Adipocyte (in vitro differentiated cells): Measurements from ENCODE around the gene KIF17.

Source experiments
- DNase-seq: peaks from one replicate; pipeline ENCODE4 v3.0.0-alpha.2; 2015; ENCODE audit warnings: low read depth
- H3K27me3 ChIP-seq: replicated peaks from 2 replicates; pipeline ENCODE4 v1.7.0; 2013; ENCODE audit warnings: mild to moderate bottlenecking, low read length, moderate library complexity; ENCODE audit not compliant: control insufficient read depth, insufficient read depth
- H3K36me3 ChIP-seq: 2 replicates; pipeline ENCODE4 v1.7.0; 2013; ENCODE audit warnings: low read length, mild to moderate bottlenecking, moderate library complexity; ENCODE audit not compliant: control insufficient read depth, insufficient read depth, severe bottlenecking
- H3K4me1 ChIP-seq: 2 replicates; pipeline ENCODE4 v1.7.0; 2013; ENCODE audit warnings: mild to moderate bottlenecking, low read length, moderate library complexity; ENCODE audit not compliant: control insufficient read depth, insufficient read depth
- H3K4me3 ChIP-seq: 2 replicates; pipeline ENCODE4 v1.7.0; 2013; ENCODE audit warnings: mild to moderate bottlenecking, low read length, moderate library complexity
- H3K9ac ChIP-seq: 2 replicates; pipeline ENCODE4 v1.7.0; 2013; ENCODE audit warnings: mild to moderate bottlenecking, low read length, moderate library complexity
- H3K9me3 ChIP-seq: 2 replicates; pipeline ENCODE4 v1.7.0; 2013; ENCODE audit warnings: mild to moderate bottlenecking, low read length, moderate library complexity; ENCODE audit not compliant: control insufficient read depth

KIF17 gene

DNA sequence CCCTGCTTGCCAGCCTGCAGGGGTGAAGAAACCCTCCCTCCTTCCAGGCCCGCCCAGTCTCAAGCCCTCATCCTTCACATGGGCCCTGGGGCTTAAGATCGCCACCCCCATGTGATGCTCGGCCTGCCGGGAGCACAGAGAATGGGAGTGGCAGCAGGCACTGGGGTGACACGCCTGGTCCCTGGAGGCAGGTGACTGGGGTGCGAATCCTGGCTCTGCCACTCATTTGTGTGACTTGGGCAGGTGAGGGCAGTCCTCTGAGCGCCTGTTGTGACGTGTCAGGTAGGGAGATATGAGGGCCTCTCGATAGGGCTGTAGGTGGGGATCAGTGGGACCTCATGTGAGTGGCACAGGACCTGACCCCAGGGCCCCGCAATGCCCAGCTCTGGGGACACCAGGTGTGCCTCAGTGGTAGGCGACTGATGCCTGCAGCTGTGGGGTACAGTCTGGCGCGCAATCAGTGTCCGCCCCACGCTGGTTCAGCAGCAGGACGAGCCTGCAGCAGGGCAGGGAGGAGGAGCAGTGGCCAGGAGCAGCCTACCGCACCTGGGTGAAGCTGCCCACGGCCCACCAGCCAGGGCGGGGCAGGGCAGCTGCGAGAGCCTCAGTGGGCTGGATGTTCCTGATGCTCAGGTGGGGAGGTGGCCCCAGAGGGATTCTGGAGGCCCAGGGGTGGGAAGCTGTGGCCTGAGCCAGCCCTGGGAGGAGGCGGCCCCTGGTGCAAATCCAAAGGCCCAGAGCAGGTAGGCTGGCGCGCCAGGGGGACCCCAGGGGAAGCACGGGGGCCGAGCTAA, 8.5 kb upstream of the KIF17 start:
- H3K36me3 ChIP-seq = no peaks in the 10 kb centered on the region
- no peak overlapping the region for H3K9ac ChIP-seq
- no peak for DNase-seq
- no peaks in the 10 kb centered on the region for H3K9me3 ChIP-seq
- no peaks in the 10 kb centered on the region for H3K4me1 ChIP-seq
- H3K4me3 ChIP-seq = no peak overlapping the region
- peaks cover 28% of the 10 kb centered on the region for H3K27me3 ChIP-seq

DNA sequence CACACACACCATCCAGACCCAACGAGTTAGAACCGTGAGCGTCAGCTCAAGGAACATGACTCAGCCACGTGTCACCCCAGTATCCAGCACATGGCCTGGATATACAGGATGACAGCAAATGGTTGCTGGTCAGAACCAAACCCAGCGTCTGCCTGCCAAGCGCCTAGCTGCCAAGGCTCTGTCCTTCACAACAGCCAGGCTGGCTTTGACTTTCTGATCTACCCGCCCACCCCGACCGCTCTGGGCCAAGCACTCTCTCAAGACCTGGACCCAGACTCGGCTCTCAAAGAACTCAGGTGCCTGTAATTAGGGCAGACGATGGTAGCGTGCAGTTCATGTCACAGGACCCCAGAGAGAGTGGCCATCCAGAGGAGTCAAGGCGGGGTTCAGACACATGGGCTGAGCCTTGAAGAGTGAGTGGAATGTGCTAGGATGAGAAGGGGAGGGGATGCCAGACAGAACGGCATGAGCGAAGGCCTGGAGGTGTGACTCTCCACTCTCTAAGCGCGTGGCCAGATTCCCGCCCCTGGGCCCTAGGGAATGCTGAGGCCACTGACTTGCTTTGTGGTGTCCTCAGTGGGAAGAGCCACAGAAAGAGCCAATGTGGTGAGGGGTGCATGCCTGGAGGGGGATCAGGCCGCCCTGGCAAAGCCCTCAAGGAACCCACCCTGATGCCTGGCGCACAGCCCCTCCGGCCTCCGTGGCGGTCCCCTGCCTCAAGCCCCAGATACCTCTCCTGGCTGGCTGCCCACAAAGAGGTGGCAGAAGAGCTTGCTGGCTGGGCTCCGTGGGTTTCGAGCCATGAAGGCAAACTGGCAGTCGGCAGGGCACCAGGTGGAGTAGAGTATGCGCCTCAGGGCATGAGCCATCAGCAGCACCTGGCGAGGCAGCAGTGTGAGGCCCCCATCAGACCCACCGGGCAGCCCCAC, 7.6 kb upstream of the KIF17 start:
- H3K9ac ChIP-seq = no peak overlapping the region
- peaks cover 19% of the 10 kb centered on the region for H3K27me3 ChIP-seq
- H3K36me3 ChIP-seq = no peaks in the 10 kb centered on the region
- H3K4me1 ChIP-seq = no peaks in the 10 kb centered on the region
- DNase-seq = peak; percentile 20
- H3K4me3 ChIP-seq = no peak overlapping the region
- no peaks in the 10 kb centered on the region for H3K9me3 ChIP-seq

DNA sequence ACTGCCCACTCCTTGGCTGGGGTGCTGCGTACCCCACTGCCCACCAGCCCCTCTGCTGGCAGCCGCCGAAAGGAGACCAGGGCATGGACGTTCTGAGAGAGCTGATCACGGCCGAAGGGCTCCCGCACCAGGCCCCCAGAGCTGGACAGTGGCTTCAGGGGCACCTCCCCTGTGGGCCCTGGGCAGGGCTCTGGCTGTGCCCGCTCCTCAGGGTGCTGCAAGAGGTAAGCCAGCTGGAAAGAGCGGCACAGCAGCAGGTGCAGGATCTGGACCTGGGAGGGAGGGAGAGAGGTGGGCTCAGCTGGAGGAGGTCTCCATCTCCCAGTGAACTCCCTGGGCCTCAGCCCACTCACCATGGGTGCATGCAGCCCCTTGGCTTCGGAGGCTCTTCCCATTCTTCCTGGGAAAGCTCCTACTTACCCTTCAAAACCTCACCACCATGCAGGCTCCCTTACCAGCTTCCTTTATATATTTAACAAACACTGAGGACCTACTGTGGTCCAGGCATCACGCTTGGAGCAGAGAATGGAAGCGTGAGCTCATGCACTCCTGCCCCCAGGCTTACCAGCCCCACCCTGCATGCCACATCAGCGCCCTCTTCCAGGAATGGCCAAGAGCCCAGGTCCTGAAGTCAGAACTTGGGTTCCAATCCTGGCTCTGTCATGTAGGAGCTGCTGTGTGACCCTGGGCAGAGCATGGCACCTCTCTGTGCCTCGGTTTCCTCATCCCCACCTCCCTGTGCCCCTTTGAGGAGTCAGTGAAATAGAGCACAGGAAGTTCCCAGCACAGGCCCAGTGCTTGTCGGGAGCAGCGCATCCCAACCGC, 6.8 kb upstream of the KIF17 start:
- no peaks in the 10 kb centered on the region for H3K4me1 ChIP-seq
- DNase-seq = no peak
- H3K9me3 ChIP-seq = no peaks in the 10 kb centered on the region
- H3K9ac ChIP-seq = no peak overlapping the region
- no peak overlapping the region for H3K4me3 ChIP-seq
- peaks cover 10% of the 10 kb centered on the region for H3K27me3 ChIP-seq
- H3K36me3 ChIP-seq = no peaks in the 10 kb centered on the region

DNA sequence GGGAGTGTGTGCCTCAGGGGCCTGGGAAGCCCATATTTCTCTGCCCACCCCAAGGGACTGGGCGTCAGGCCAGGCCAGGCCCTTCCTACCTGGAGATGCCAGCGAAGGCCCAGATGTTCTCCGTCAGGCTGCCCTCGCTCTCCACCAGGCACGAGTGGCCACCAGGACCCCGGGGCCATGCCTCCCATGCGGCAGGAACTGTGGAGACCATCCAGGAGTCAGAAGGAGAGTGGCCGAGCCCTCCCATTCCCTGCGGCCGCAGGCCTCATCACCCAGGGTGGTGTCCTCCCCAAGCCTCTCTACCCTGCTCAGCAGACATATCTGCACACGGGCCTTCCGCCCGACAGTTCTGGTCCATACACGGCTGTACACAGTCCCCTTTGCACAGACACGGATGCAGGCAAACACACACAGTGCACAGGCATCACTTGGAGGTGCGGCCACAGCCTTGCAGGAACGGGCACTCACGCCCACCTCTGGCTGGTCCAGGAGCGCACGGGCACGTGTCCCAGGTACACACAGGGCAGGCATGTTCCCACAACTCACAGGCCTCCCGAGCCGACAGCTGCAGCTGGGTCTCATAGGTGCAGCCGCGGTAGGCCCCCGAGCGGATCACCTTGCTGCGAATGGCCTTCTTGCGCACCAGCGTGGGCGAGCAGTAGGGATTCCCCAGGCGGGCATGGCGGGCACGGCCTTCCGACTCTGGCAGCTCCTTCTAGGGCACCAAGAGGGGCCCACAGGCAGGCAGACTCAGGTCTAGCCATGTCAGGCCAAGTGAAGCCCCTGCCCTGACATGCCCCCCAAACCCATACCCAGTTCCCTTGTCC, 5.9 kb upstream of the KIF17 start:
- no peak for DNase-seq
- Histone ChIP-seq H3K4me1 (no peaks in the 10 kb centered on the region), H3K36me3 (no peaks in the 10 kb centered on the region), H3K4me3 (no peak overlapping the region), H3K9me3 (no peaks in the 10 kb centered on the region), H3K9ac (no peak overlapping the region), H3K27me3 (peaks cover 3% of the 10 kb centered on the region)

DNA sequence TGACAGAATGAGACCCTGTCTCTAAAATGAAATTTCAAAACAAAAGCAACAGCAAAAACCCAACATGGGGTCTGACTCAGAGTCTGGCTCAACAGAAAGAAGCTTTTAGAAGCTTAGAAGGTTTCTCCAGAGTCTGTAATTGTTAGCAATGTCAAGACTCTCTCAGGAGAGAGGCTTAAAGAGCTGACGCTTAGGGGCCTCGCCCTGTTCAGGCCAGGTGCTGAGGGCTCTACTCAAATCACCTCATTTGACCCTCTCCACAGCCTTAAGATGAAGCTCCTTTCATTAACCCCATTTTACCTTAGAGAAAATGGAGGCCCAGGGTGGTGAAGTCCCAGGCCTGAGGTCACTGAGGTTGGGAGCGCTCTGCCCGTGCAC, 5.3 kb upstream of the KIF17 start:
- Histone ChIP-seq H3K9me3 (no peaks in the 10 kb centered on the region), H3K9ac (no peak overlapping the region), H3K27me3 (peaks cover 3% of the 10 kb centered on the region), H3K4me1 (no peaks in the 10 kb centered on the region), H3K4me3 (no peak overlapping the region), H3K36me3 (no peaks in the 10 kb centered on the region)
- DNase-seq = no peak

- Histone ChIP-seq H3K4me1 (no peaks in the 10 kb centered on the region), H3K27me3 (peaks cover 5% of the 10 kb centered on the region), H3K36me3 (no peaks in the 10 kb centered on the region), H3K9ac (no peak overlapping the region), H3K9me3 (no peaks in the 10 kb centered on the region), H3K4me3 (no peak overlapping the region)
- DNase-seq = no peak
Measured at GRCh38 chr1:20721117-20722061, 3.6 kb upstream of the KIF17 start.

- no peak for DNase-seq
- Histone ChIP-seq H3K9me3 (no peaks in the 10 kb centered on the region), H3K27me3 (peaks cover 7% of the 10 kb centered on the region)
Measured at GRCh38 chr1:20720631-20721091, 2.9 kb upstream of the KIF17 start.

DNA sequence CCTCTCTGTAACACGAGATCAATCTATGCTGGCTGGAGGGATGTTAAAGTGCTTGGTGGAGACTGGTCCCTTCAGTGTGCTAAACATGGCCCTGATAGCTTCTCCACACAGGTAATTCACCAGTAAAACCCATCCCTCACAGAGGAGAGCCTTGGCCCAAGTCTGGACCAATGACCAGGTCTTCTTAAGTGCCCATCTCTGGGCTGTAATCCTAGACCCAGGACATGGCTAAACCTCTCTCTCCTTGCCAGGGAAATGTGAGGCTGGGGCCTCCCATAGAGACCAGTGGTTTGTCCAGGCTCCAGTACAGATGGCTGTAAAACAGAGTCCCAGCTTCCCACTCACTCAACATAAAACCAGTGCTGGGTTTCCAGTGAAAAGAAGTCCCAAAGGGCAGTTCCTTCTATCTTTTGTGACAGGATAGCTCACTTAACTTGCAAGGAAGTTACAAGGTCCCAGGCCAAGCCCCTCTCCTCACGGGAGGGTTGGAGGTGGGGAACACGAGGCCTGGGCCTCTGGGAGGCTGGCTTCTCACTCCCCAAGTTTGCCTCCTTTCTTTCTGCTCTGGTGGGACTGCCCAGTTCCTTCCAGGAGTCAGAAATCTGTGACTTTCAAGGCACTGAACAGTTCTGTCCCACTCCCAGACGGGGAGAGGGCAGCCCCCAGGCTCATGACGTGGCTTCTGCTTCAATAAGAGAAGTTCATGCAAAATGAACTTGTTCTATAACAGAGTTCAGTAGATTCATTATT, 2.2 kb upstream of the KIF17 start:
- DNase-seq = no peak
- no peak overlapping the region for H3K9ac ChIP-seq
- peaks cover 7% of the 10 kb centered on the region for H3K27me3 ChIP-seq
- no peak overlapping the region for H3K4me3 ChIP-seq
- no peaks in the 10 kb centered on the region for H3K4me1 ChIP-seq
- H3K9me3 ChIP-seq = no peaks in the 10 kb centered on the region
- no peaks in the 10 kb centered on the region for H3K36me3 ChIP-seq

More at GRCh38 chr1:20720631-20721091, 2.9 kb upstream of the KIF17 start:
- H3K4me1 ChIP-seq = no peaks in the 10 kb centered on the region
- H3K9ac ChIP-seq = no peak overlapping the region
- no peak overlapping the region for H3K4me3 ChIP-seq
- no peaks in the 10 kb centered on the region for H3K36me3 ChIP-seq

DNA sequence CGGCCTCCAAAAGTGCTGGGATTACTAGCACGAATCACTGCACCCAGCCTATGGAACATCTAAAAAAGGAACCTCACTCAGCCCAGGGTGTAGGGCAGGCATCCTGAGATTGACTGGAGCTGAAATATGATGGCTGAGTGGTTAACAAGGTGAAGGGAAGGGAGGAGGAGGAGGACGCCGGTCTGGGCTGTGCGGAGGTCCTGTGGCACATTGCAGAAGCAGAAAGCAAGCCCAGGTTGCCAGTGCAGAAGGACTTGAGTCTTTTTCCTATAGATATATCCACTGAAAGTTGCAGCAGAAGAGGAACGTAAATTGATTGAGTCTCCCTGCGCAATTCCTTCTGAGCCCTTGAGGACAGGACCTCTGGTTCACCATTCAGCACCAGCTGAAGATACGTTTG, 1.5 kb upstream of the KIF17 start:
- no peaks in the 10 kb centered on the region for H3K4me1 ChIP-seq
- no peak for DNase-seq
- peaks cover 7% of the 10 kb centered on the region for H3K27me3 ChIP-seq
- no peak overlapping the region for H3K4me3 ChIP-seq
- H3K9ac ChIP-seq = no peak overlapping the region
- H3K36me3 ChIP-seq = no peaks in the 10 kb centered on the region
- H3K9me3 ChIP-seq = no peaks in the 10 kb centered on the region
